GM19467 (cell line): Measurements from ENCODE around the gene ACTA2.

Source experiments
- ATAC-seq: cut with Tn5 transposase; IDR thresholded peaks from one replicate; pipeline ENCODE4 v1.9.1; 2021; ENCODE audit warnings: mild to moderate bottlenecking, moderate library complexity; ENCODE audit not compliant: unreplicated experiment

Gene ACTA2

GRCh38 chr10:88982366-88982765 lies 29.8 kb upstream of the ACTA2 start:
- no peak for ATAC-seq

DNA sequence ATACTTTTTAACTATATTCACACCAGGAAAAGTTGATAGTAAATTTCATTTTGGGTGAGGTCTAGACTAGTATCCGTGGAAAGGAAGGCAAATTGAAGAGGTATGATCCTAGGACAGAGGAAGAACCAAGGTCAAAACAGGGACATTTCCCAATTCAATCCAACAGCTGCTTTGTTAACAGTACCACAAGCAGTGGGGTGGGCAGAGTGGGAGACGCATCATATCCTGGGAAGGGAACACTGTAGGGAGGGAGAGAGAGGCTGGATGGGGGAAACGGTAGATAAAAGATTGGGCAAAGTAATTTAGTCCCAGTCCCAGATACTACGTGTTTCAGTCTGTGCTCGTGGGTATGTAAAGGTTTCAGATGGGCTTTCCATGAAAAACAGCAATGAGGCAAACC lies 28.9 kb upstream of the ACTA2 start:
- no peak for ATAC-seq

DNA sequence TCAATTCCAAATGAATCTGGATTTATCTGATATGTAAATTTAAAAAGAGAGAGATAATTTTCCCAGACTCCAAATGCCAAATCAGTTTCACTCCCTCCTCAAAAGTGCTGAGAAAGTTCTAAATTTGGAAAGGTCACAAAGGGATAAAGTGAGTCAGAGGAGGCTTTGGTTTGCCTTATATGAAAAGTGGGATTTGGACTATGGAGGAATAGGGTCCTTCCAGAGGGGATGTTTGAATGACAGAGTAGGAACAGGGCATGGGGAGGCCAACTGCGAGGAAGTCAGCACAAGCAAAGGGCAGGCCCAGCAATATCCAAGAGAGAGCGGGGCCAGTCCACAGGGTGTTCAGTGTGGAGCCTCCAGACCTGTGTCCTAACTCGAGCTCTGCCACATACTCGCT lies 28.2 kb upstream of the ACTA2 start:
- ATAC-seq = no peak

- ATAC-seq = no peak
Measured at GRCh38 chr10:88980247-88980646, 27.7 kb upstream of the ACTA2 start.

- ATAC-seq = no peak
Measured at GRCh38 chr10:88979603-88980002, 27.0 kb upstream of the ACTA2 start.

DNA sequence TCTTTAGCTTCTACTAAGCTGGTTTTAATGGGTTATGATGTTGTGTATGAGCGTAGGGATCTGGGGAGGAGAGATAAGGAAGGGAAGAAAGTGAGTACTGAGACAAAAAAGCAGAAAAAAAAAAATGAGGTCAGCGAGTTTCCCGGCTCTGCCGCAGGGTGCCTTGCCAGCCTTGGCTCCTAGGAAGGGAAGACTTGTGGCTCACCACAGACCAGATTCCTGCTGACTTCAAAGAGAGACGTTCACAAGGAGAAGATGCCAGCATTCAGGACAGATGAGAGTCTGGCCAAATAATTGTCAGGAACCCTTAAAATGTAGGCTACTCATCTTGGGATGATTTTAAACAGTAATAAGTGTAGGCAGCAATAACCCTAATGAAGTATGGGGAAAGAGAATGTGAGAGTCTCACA lies 26.6 kb upstream of the ACTA2 start:
- no peak for ATAC-seq

GRCh38 chr10:88978463-88978862 lies 25.9 kb upstream of the ACTA2 start:
- no peak for ATAC-seq

DNA sequence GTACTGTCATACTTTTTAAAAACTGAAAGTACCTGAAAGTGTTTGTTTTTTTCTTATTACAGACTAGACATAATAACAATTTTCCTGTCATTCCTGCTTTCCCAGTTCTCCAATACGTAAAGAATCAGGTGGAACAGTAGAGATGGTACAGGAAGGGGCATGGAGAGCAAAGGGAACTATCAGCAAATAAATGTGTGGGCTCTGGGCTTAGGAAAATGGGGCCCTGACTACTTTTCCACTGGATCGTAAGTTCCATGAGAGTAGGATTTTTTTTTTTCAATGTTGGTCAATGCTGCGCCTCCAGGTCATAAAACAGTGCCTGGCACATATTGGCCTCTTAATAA lies 22.8 kb upstream of the ACTA2 start:
- no peak for ATAC-seq

GRCh38 chr10:88974446-88975376 lies 22.1 kb upstream of the ACTA2 start:
- no peak for ATAC-seq

DNA sequence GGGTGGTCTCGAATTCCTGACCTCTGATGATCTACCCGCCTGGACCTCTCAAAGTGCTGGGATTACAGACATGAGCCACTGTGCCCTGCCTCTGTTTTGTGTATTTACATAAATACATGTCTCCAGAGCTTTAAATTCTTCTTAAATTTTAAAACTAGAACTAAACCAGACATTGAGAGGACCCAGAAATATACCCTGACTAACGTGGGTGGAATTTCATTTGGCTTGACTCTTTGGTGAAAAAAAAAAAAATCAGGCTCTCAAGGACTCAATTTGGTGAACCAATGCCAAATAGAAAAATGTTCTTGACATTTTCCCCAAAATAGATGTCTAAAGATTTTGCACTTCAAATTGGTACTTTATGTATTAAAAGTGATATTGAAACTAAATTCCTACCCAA lies 21.4 kb upstream of the ACTA2 start:
- ATAC-seq = no peak

DNA sequence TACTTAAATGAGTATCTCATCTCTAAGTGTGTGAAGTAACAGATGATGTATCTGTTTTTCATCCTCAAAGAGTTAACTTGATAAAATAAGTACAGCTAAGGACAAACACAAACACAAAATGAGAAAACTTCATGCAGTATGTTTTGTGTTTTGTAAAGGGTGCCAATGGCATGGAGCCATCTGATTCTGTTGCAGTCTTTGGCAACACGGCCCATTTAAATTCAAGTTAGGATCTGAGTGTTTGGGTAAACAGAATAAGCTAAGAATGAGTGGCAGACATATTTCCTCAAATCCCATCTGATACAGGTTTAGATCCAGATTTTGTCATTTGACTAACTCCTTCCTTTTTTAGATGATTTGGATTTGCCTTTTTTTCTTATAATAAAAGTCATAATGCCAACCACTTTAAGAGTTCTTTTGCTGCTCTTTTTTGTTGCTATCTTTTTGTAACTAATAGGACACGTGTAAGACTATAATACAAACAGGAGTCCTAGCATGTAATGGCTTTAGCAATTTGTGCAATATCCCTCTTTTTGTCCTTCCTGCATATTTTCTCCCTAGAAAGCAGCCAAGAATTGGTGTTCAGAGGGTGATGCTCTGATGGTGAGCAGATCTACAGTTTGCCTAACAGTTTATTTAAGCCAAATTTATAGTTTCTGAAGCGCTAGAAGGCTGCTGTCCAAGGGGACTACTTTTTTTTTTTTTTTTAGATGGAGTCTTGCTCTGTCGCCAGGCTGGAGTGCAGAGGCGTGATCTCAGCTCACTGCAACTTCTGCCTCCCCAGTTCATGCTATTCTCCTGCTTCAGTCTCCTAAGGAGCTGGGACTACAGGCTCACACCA lies 18.9 kb upstream of the ACTA2 start:
- ATAC-seq = no peak

GRCh38 chr10:88968391-88968790 lies 15.8 kb upstream of the ACTA2 start:
- ATAC-seq = no peak

GRCh38 chr10:88966797-88967196 lies 14.2 kb upstream of the ACTA2 start:
- no peak for ATAC-seq

GRCh38 chr10:88964869-88965415 lies 12.4 kb upstream of the ACTA2 start:
- ATAC-seq = no peak

DNA sequence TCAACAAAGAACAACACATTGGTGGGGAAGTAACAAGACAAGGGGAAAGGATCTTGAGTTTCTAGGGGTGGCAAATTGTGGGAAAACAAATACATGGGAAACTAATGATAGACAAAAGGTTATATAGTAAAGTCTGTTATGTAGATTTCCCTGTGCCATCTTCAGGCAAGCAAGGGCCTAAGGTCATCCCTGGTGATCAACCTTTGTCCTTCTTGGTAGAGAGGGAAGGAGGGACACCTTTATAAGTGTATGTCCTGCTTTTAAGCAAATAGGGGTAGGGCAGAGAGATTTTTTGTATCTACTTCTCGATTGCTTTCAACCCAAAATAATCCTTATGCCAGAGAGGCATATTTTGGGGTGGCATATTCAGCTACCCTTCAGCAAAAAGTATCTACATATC lies 11.8 kb upstream of the ACTA2 start:
- ATAC-seq = no peak

DNA sequence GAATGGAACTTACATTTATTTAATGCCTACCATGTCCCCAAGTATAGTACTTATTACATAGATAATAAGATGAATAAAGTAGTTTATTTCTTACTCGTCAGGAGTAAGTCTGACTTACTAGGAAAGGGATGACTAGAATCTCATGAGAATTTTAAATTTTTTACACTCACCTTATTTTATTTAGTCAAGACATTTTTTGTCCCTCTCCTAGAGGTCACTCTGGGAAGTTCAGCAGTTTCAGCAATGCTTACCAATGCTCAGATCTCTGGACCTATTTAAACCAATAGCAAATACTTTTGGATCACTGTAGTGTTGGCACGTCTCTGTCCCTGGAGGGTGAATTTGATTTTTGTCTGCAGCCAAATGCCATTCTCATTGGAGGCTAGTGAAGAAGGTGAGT lies 10.7 kb upstream of the ACTA2 start:
- ATAC-seq = no peak

DNA sequence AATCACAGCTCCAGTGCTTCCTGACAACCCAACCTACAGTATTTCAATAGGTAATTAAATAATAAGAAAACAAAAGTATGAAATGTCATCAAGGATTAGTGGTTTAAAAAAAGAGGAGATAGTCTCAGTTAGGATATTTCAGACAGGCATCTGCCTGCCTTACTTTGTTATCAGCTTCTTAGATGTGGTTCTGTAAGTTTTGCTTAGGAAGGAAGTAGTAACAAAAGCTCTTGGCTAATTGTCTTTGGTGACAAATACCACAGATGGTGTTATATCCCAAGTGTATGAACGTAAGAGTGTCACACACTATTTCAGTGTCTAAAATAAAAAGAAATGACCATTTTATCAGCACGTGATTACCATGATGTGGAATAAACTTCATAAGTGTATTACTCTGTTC lies 9.8 kb upstream of the ACTA2 start:
- no peak for ATAC-seq

DNA sequence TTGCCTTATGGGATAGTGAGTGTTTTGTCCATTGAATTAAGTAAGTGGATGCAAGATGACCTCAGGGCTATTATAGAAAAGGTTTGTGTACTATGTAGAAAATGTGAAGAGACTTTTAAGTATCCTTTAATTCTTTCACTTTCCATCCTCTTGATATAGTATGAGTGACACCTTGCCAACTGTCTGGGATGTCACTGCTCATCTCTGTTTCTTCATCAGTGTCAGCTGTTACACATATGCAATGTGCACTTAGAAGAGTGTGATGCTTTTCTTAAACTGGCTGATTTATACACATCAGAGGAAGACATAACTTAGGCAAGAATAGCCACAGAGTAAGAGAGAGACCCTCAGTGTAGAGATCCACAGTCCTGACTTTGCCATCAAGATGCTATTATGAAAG lies 8.7 kb upstream of the ACTA2 start:
- no peak for ATAC-seq

- no peak for ATAC-seq
Measured at GRCh38 chr10:88960802-88961201, 8.2 kb upstream of the ACTA2 start.

- ATAC-seq = no peak
Measured at GRCh38 chr10:88958721-88959120, 6.1 kb upstream of the ACTA2 start.

DNA sequence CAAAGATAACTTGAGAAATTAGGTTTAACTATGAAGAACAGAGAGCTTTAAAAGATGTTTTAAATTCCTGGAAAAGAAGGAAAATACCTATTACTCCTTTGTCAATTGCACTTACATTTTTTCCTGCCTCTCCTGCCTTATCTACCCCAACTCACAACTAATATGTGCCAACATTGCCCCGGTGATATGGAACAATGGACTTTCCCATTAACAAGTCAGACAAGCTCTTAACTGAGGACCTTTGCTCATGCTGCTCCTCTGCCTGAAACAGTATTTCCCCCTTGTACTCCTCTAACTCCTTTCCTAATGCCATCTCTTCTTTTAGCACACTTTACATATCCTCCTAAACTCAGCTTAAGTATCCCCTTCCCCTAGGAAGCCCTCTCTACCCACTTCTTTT lies 4.8 kb upstream of the ACTA2 start:
- ATAC-seq = no peak
